Ureter (tissue), 1 donor: ENCODE measurements around the gene RBFOX2. TPM values are rescaled to one million over a fixed set of nuclear protein-coding genes. Genes with fewer than 3 reads are reported as not detected.

Experiments
- DNase-seq: peaks from one replicate; pipeline ENCODE4 v3.0.0-alpha.2; 2020; ENCODE audit warnings: low spot score
- total RNA-seq: library from RNA; stranded (reverse); gene quantifications from one replicate; pipeline ENCODE4 v1.2.4, GENCODE V29; 2023
- donor health status: DM: yes; HTN: yes; CAD: no.

RBFOX2 gene
- total RNA-seq, 1 donor from 2014 or later, result 115 TPM

- DNase-seq, result no peak
Measured at GRCh38 chr22:35973388-35973787, 55.2 kb downstream of the RBFOX2 start.

- DNase-seq, result no peak
Measured at GRCh38 chr22:35972559-35972958, 56.1 kb downstream of the RBFOX2 start.

GRCh38 chr22:35971456-35972119, 57.0 kb downstream of the RBFOX2 start:
- no peak for DNase-seq

GRCh38 chr22:35970616-35971455, 57.8 kb downstream of the RBFOX2 start:
- no peak for DNase-seq

- no peak for DNase-seq
Measured at GRCh38 chr22:35967046-35967397, 61.6 kb downstream of the RBFOX2 start.

GRCh38 chr22:35966314-35967045, 62.1 kb downstream of the RBFOX2 start:
- DNase-seq, result no peak

- DNase-seq, result no peak
Measured at GRCh38 chr22:35963237-35963810, 65.3 kb downstream of the RBFOX2 start.

GRCh38 chr22:35961480-35962295, 66.9 kb downstream of the RBFOX2 start:
- no peak for DNase-seq

- DNase-seq, result no peak
Measured at GRCh38 chr22:35960854-35961253, 67.8 kb downstream of the RBFOX2 start.

- DNase-seq, result no peak
Measured at GRCh38 chr22:35959121-35959800, 69.4 kb downstream of the RBFOX2 start.

- DNase-seq, result no peak
Measured at GRCh38 chr22:35958334-35958733, 70.3 kb downstream of the RBFOX2 start.

- DNase-seq, result no peak
Measured at GRCh38 chr22:35957589-35957988, 71.0 kb downstream of the RBFOX2 start.

- DNase-seq, result no peak
Measured at GRCh38 chr22:35956850-35957249, 71.8 kb downstream of the RBFOX2 start.

GRCh38 chr22:35955546-35955945, 73.1 kb downstream of the RBFOX2 start:
- no peak for DNase-seq

- DNase-seq, result no peak
Measured at GRCh38 chr22:35952576-35952975, 76.0 kb downstream of the RBFOX2 start.

- DNase-seq, result no peak
Measured at GRCh38 chr22:35950262-35950661, 78.4 kb downstream of the RBFOX2 start.

GRCh38 chr22:35949243-35949642, 79.4 kb downstream of the RBFOX2 start:
- no peak for DNase-seq

- DNase-seq, result no peak
Measured at GRCh38 chr22:35947794-35948425, 80.7 kb downstream of the RBFOX2 start.

GRCh38 chr22:35944458-35944857, 84.2 kb downstream of the RBFOX2 start:
- no peak for DNase-seq

GRCh38 chr22:35940166-35940565, 88.5 kb downstream of the RBFOX2 start:
- DNase-seq, result no peak
